OCI-LY1 (cell line): ENCODE measurements around the gene SP140.

Source experiments
- H2AFZ ChIP-seq: fragments of 200-600 bp; sonication (generic), shearing (Covaris generic); 2 replicates; pipeline ENCODE4 v1.6.0; 2014; ENCODE audit warnings: antibody characterized with exemption, mild to moderate bottlenecking, low read length
- H3F3A ChIP-seq: fragments of 200-600 bp; sonication (generic), shearing (Covaris generic); 2 replicates; pipeline ENCODE4 v1.6.0; 2014; ENCODE audit warnings: mild to moderate bottlenecking, antibody characterized with exemption, low read length, moderate library complexity; ENCODE audit not compliant: insufficient read depth
- H3K27ac ChIP-seq: fragments of 200-600 bp; sonication (generic); 2 replicates; pipeline ENCODE4 v1.5.1; 2014; ENCODE audit warnings: low read length, mixed run types, mild to moderate bottlenecking, low read depth; ENCODE audit not compliant: poor library complexity, severe bottlenecking
- H3K27me3 ChIP-seq: fragments of 200-600 bp; sonication (generic); 2 replicates; pipeline ENCODE4 v1.6.0; 2014; ENCODE audit warnings: antibody characterized with exemption, mild to moderate bottlenecking, low read length, moderate library complexity; ENCODE audit not compliant: insufficient read depth
- H3K36me3 ChIP-seq: fragments of 200-600 bp; sonication (generic); 2 replicates; pipeline ENCODE4 v1.6.1; 2014; ENCODE audit warnings: mild to moderate bottlenecking, antibody characterized with exemption, low read length, moderate library complexity, mixed read lengths; ENCODE audit not compliant: insufficient read depth
- H3K4me1 ChIP-seq: fragments of 200-600 bp; sonication (generic); 2 replicates; pipeline ENCODE4 v1.5.1; 2014; ENCODE audit warnings: mild to moderate bottlenecking, low read length, moderate library complexity; ENCODE audit not compliant: insufficient read depth, severe bottlenecking
- H3K4me2 ChIP-seq: fragments of 200-600 bp; sonication (generic), shearing (Covaris generic); 2 replicates; pipeline ENCODE4 v1.6.1; 2014; ENCODE audit warnings: low read length
- H3K4me3 ChIP-seq: fragments of 200-600 bp; sonication (generic); 2 replicates; pipeline ENCODE4 v1.5.1; 2014; ENCODE audit warnings: low read length, low read depth, mild to moderate bottlenecking, mixed read lengths; ENCODE audit not compliant: poor library complexity, severe bottlenecking
- H3K79me2 ChIP-seq: fragments of 200-600 bp; shearing (Covaris generic); 2 replicates; pipeline ENCODE4 v1.6.1; 2016; ENCODE audit warnings: mixed run types, low read length, mixed read lengths; ENCODE audit not compliant: insufficient read depth
- H3K9ac ChIP-seq: fragments of 200-600 bp; sonication (generic), shearing (Covaris generic); 2 replicates; pipeline ENCODE4 v1.6.1; 2014; ENCODE audit warnings: mild to moderate bottlenecking, low read length, mixed read lengths
- H3K9me2 ChIP-seq: fragments of 200-600 bp; sonication (generic), shearing (Covaris generic); 2 replicates; pipeline ENCODE4 v1.6.1; 2014; ENCODE audit warnings: low read depth, mild to moderate bottlenecking, low read length, mixed read lengths
- H3K9me3 ChIP-seq: fragments of 200-600 bp; shearing (Covaris generic); 2 replicates; pipeline ENCODE4 v1.6.1; 2014; ENCODE audit warnings: low read length, mixed read lengths
- H4K20me1 ChIP-seq: fragments of 200-600 bp; sonication (generic), shearing (Covaris generic); 2 replicates; pipeline ENCODE4 v1.6.0; 2016; ENCODE audit warnings: mild to moderate bottlenecking, low read length; ENCODE audit not compliant: insufficient read depth
- EZH2 ChIP-seq: fragments of 200-600 bp; sonication (generic), shearing (Covaris generic); IDR thresholded peaks from 2 replicates; pipeline ENCODE4 v1.8.0; 2017; ENCODE audit warnings: borderline replicate concordance, mixed run types, mild to moderate bottlenecking, antibody characterized with exemption, low read length, moderate library complexity, mixed read lengths
- TF ChIP-seq, protein P1 (sequence below): fragments of 200-600 bp; sonication (generic), shearing (Covaris generic); IDR thresholded peaks from 2 replicates; pipeline ENCODE4 v1.5.1; 2017; ENCODE audit warnings: mild to moderate bottlenecking, antibody characterized with exemption, low read length, moderate library complexity, mixed read lengths

SP140 gene

GRCh38 chr2:230234122-230234722, 8.7 kb downstream of the SP140 start:
- Histone ChIP-seq H3K4me1 (peaks cover 24% of the 10 kb centered on the region), H3K27me3 (no peaks in the 10 kb centered on the region), H3K36me3 (peaks cover 64% of the 10 kb centered on the region), H3K9ac (no peak overlapping the region), H3K4me2 (peak overlapping the region; percentile 27; the same call in 1 of the 2 replicates), H2AFZ (no peak overlapping the region), H3K79me2 (peaks cover 12% of the 10 kb centered on the region; the same call in 1 of the 2 replicates), H3K4me3 (no peak overlapping the region), H3K9me2 (no peaks in the 10 kb centered on the region), H4K20me1 (no peaks in the 10 kb centered on the region), H3F3A (no peaks in the 10 kb centered on the region), H3K9me3 (peaks cover 13% of the 10 kb centered on the region), H3K27ac (peak overlapping the region; percentile 31)
- no peak for TF ChIP-seq EZH2
- TF ChIP-seq, protein P1, sequence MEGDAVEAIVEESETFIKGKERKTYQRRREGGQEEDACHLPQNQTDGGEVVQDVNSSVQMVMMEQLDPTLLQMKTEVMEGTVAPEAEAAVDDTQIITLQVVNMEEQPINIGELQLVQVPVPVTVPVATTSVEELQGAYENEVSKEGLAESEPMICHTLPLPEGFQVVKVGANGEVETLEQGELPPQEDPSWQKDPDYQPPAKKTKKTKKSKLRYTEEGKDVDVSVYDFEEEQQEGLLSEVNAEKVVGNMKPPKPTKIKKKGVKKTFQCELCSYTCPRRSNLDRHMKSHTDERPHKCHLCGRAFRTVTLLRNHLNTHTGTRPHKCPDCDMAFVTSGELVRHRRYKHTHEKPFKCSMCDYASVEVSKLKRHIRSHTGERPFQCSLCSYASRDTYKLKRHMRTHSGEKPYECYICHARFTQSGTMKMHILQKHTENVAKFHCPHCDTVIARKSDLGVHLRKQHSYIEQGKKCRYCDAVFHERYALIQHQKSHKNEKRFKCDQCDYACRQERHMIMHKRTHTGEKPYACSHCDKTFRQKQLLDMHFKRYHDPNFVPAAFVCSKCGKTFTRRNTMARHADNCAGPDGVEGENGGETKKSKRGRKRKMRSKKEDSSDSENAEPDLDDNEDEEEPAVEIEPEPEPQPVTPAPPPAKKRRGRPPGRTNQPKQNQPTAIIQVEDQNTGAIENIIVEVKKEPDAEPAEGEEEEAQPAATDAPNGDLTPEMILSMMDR, result no peak

DNA sequence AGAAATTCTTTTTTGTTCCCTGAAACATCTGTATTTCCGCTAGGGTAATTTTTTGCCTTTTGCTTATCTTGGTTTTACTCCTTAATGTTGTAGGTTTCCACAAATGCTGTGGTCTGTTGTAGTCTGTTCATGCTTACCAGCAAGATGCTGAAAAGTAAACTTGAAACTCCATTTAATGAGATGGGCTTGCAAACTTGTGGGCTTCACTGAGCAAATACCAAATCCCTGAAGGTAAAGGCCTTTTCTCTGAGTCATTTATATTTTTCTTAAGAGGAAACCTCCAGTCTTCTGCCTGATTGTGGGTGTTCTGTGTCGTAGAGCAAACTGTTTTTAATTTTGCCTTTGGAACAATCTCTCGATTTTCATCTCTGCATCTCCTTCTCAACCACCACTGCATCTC, 9.3 kb downstream of the SP140 start:
- Histone ChIP-seq H3K9me3 (peaks cover 14% of the 10 kb centered on the region), H3K4me3 (no peak overlapping the region), H3K9ac (no peak overlapping the region), H2AFZ (no peak overlapping the region), H3K27me3 (no peaks in the 10 kb centered on the region), H3K9me2 (no peaks in the 10 kb centered on the region), H3K4me1 (peaks cover 24% of the 10 kb centered on the region), H3K36me3 (peaks cover 67% of the 10 kb centered on the region), H3K27ac (peak overlapping the region; percentile 20), H3K79me2 (peaks cover 12% of the 10 kb centered on the region; the same call in 1 of the 2 replicates), H4K20me1 (no peaks in the 10 kb centered on the region), H3K4me2 (no peak overlapping the region), H3F3A (no peaks in the 10 kb centered on the region)
- TF ChIP-seq EZH2, result no peak
- TF ChIP-seq, protein P1, result no peak

GRCh38 chr2:230244211-230244610, 18.7 kb downstream of the SP140 start:
- Histone ChIP-seq H3F3A (no peaks in the 10 kb centered on the region), H2AFZ (no peak overlapping the region), H3K36me3 (peaks cover 19% of the 10 kb centered on the region), H4K20me1 (no peaks in the 10 kb centered on the region), H3K4me1 (no peaks in the 10 kb centered on the region), H3K27ac (no peak overlapping the region), H3K9me2 (no peaks in the 10 kb centered on the region), H3K27me3 (no peaks in the 10 kb centered on the region), H3K4me3 (no peak overlapping the region), H3K79me2 (no peaks in the 10 kb centered on the region), H3K4me2 (no peak overlapping the region), H3K9me3 (peaks cover 9% of the 10 kb centered on the region), H3K9ac (no peak overlapping the region)
- TF ChIP-seq, protein P1, result no peak
- TF ChIP-seq EZH2, result no peak
